Effector memory CD8-positive, alpha-beta T cell (primary cell): ENCODE data around the gene PHACTR3.

ENCODE experiments used
- ATAC-seq: fragments of 150-1000 bp; cut with Tn5 transposase; replicated peaks from 2 replicates; pipeline ENCODE4 v1.10.0; 2021; ENCODE audit warnings: mild to moderate bottlenecking, moderate library complexity
- DNase-seq, 3 experiments: peaks; one replicate each; pipeline ENCODE4 v3.0.0; 2021
- H3K27ac Mint-ChIP-seq, 2 donors: one replicate each; pipeline ENCODE4 v1.8.0; 2022; ENCODE audit warnings: mild to moderate bottlenecking in 2 of 2, mixed read lengths in 2 of 2, moderate library complexity in 2 of 2
- H3K27me3 Mint-ChIP-seq, 2 donors: one replicate each; pipeline ENCODE4 v1.8.0; 2022; ENCODE audit warnings: mixed read lengths in 2 of 2
- H3K36me3 Mint-ChIP-seq: one replicate; pipeline ENCODE4 v1.8.0; 2022; ENCODE audit warnings: mild to moderate bottlenecking, moderate library complexity, mixed read lengths; ENCODE audit not compliant: insufficient read depth
- H3K4me1 Mint-ChIP-seq, 2 donors: one replicate each; pipeline ENCODE4 v1.8.0; 2022; ENCODE audit warnings: low read depth in 2 of 2, mixed read lengths in 2 of 2
- H3K4me3 Mint-ChIP-seq, 2 donors: one replicate each; pipeline ENCODE4 v1.8.0; 2022; ENCODE audit warnings: mild to moderate bottlenecking in 2 of 2, mixed read lengths in 2 of 2, moderate library complexity in 2 of 2
- H3K9me3 Mint-ChIP-seq, 2 donors: one replicate each; pipeline ENCODE4 v1.8.0; 2022; ENCODE audit warnings: mixed read lengths in 2 of 2

Gene PHACTR3

DNA sequence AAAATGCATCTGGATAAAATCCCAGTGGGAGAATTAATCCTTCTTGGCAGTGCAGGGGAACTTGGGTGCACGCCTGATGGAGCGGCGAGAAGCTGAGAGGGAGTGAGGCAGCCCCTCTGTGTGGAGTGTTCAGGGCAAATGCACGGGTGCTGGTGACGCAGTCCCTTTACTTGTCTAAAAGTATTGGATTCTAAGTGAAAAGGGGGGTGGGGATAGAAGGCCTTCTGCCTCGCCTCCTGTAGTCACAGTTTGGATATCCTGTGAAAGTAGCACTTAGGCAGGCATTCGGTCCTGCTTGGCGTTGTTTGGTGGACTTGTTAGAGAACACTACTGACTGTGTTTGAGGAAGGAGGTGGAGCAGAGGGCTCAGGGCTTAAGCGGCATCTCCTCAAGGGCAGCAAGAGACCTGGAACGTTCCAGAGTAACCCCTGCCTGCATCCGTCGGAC is 39.3 kb downstream of the PHACTR3 start:
- Mint-ChIP-seq H3K9me3 (peaks cover 0 to 12% of the 10 kb centered on the region in 2 donors), H3K36me3 (no peaks in the 10 kb centered on the region), H3K4me1 (no peaks in the 10 kb centered on the region), H3K4me3 (no peak overlapping the region), H3K27ac (no peak overlapping the region), H3K27me3 (peaks cover 27 to 40% of the 10 kb centered on the region in 2 donors)
- DNase-seq (no peak), ATAC-seq (no peak)

- H3K9me3 Mint-ChIP-seq, result peaks cover 0 to 8% of the 10 kb centered on the region in 2 donors
- no peak overlapping the region for H3K27ac Mint-ChIP-seq
- H3K4me1 Mint-ChIP-seq, result no peaks in the 10 kb centered on the region
- H3K4me3 Mint-ChIP-seq, result no peak overlapping the region
- ATAC-seq (no peak), DNase-seq (no peak)
- no peaks in the 10 kb centered on the region for H3K36me3 Mint-ChIP-seq
- H3K27me3 Mint-ChIP-seq, result peaks cover 19 to 34% of the 10 kb centered on the region in 2 donors
These were observed 40.1 kb downstream of the PHACTR3 start for GRCh38 chr20:59644371-59644939.

GRCh38 chr20:59645271-59645670 is 40.9 kb downstream of the PHACTR3 start:
- Mint-ChIP-seq H3K27ac (no peak overlapping the region), H3K9me3 (peaks cover 0 to 8% of the 10 kb centered on the region in 2 donors), H3K36me3 (no peaks in the 10 kb centered on the region), H3K4me3 (no peak overlapping the region), H3K4me1 (no peaks in the 10 kb centered on the region), H3K27me3 (peaks cover 11 to 30% of the 10 kb centered on the region in 2 donors)
- no peak for ATAC-seq
- no peak for DNase-seq

DNA sequence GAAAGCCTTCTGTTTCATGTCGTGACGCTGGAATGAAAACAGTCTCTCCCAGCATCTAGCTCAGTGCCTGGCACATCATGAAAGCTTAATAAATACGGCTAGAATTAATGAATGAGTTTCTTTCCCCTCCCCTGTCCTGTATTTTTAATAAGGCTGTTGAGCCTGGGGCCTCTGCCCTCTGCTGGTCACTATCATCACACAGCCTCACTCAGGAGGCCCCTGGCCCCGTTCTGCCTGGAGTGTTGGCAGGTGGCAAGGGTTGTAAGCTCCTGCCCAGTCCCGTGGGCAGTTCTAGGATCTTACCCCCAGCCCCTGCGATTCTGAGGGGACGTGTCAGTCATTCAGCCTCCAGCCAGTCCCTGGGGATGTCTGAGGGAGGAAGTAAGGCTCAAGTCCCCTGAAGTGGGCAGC is 41.4 kb downstream of the PHACTR3 start:
- H3K36me3 Mint-ChIP-seq, result no peaks in the 10 kb centered on the region

GRCh38 chr20:59646487-59646886 is 42.1 kb downstream of the PHACTR3 start:
- Mint-ChIP-seq H3K36me3 (no peaks in the 10 kb centered on the region), H3K4me3 (no peak overlapping the region), H3K4me1 (no peaks in the 10 kb centered on the region), H3K9me3 (peaks cover 0 to 8% of the 10 kb centered on the region in 2 donors), H3K27ac (no peak overlapping the region), H3K27me3 (peaks cover 11 to 39% of the 10 kb centered on the region in 2 donors)
- DNase-seq, result no peak
- no peak for ATAC-seq

More for the DNA sequence above, 41.4 kb downstream of the PHACTR3 start:
- Mint-ChIP-seq H3K9me3 (peaks cover 0 to 8% of the 10 kb centered on the region in 2 donors), H3K4me3 (no peak overlapping the region), H3K27me3 (peaks cover 11 to 35% of the 10 kb centered on the region in 2 donors), H3K27ac (no peak overlapping the region), H3K4me1 (no peaks in the 10 kb centered on the region)
- DNase-seq (no peak), ATAC-seq (no peak)

DNA sequence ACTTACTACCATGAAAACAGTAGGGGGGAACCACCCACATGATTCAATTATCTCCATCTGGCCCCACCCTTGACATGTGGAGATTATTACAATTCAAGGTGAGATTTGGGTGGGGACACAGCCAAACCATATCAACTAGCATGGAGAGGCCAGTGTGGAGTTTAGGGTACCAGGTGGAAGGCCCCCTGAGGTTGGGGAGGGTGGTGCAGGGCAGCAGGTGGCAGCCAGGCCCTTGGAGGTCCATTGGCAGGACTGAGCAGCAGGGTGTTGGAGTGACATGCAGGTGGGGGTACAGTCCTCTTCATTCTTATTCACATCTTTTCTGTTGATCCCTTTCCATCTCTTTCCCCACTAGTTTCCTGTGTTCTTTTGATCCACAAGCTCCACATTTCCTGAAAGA is 42.9 kb downstream of the PHACTR3 start:
- no peak for ATAC-seq
- H3K36me3 Mint-ChIP-seq, result no peaks in the 10 kb centered on the region
- peaks cover 11 to 39% of the 10 kb centered on the region in 2 donors for H3K27me3 Mint-ChIP-seq
- no peak for DNase-seq
- H3K9me3 Mint-ChIP-seq, result peaks cover 0 to 8% of the 10 kb centered on the region in 2 donors
- H3K4me3 Mint-ChIP-seq, result no peak overlapping the region
- no peak overlapping the region for H3K27ac Mint-ChIP-seq
- H3K4me1 Mint-ChIP-seq, result no peaks in the 10 kb centered on the region

DNA sequence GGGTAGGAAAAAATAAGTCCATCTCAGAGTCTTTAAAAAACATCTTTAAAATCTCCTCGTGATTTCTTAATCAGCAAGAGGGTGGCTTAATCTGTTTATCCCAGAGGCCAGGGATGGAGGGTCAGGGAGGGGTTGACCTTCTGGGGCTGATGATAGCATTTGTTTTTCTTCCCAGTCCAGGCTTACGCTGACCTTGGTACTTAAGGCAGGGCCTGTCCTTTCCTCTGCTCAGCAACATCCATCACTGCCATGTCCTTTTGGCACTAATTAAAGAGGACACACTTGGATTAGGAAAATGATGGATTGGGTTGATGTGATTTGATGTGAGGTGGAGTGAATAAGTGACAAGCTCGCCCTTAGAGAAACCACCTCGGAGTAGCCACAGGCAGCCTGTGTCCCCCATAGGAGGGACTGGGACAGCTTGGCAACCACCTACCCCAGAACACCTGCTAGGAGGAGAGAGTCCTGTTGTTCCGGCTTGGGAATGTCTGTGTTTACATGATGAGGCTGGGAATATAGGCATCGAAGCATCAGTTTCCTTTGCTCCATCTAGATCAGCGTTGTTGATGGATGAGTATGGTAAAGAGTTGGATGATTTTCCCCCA is 44.2 kb downstream of the PHACTR3 start:
- Mint-ChIP-seq H3K27me3 (peaks cover 11 to 39% of the 10 kb centered on the region in 2 donors), H3K4me3 (no peak overlapping the region), H3K27ac (no peak overlapping the region), H3K36me3 (no peaks in the 10 kb centered on the region), H3K9me3 (peaks cover 0 to 8% of the 10 kb centered on the region in 2 donors), H3K4me1 (no peaks in the 10 kb centered on the region)
- no peak for DNase-seq
- ATAC-seq, result no peak

DNA sequence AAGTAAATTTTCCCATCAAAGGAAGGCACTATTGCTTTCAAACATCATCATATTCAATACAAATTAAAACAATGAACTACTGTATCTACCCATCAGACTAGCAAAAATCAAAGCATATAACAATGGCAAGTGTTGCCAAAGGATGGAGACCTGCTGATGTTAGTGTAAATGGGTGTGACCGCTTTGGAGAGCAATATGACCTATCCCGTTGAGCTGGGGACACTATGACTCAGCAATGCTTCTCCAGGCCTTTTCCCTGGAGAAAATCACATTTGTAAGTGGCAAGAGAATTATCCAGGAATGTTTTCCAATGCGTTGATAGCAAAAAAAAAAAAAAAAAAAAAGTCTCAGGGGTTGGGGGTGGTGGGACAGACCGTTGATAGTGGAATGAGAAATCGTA is 46.1 kb downstream of the PHACTR3 start:
- Mint-ChIP-seq H3K4me1 (no peaks in the 10 kb centered on the region), H3K27ac (no peak overlapping the region), H3K27me3 (peaks cover 11 to 39% of the 10 kb centered on the region in 2 donors)

GRCh38 chr20:59652381-59652780 is 48.0 kb downstream of the PHACTR3 start:
- no peak for ATAC-seq
- Mint-ChIP-seq H3K4me3 (no peak overlapping the region), H3K27ac (no peak overlapping the region), H3K9me3 (no peaks in the 10 kb centered on the region), H3K27me3 (peaks cover 4 to 26% of the 10 kb centered on the region in 2 donors), H3K36me3 (no peaks in the 10 kb centered on the region), H3K4me1 (no peaks in the 10 kb centered on the region)
- no peak for DNase-seq

More for the DNA sequence above, 46.1 kb downstream of the PHACTR3 start:
- H3K4me3 Mint-ChIP-seq, result no peak overlapping the region
- H3K9me3 Mint-ChIP-seq, result peaks cover 0 to 8% of the 10 kb centered on the region in 2 donors
- ATAC-seq (no peak), DNase-seq (no peak)
- no peaks in the 10 kb centered on the region for H3K36me3 Mint-ChIP-seq

DNA sequence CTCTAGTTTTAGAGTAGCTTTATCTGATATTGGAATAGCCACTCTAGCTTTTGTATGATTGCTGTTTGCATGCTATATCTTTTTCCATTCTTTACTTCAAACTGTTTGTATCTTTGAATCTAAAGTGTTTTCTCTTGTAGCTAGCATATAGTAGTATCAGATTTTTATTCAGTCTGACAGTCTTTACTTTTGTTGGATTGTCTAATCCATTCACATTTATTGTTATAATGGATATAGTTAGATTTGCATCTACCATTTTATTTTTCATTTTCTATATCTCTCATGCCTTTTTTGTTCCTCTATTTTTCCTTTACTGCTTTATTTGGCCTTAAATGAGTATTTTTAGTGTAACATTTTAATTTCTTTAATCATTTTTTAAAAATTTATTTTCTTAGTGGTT is 52.1 kb downstream of the PHACTR3 start:
- Mint-ChIP-seq H3K27ac (no peak overlapping the region), H3K36me3 (no peaks in the 10 kb centered on the region), H3K9me3 (peaks cover 3 to 16% of the 10 kb centered on the region in 2 donors), H3K4me1 (no peaks in the 10 kb centered on the region), H3K27me3 (peaks cover 10 to 12% of the 10 kb centered on the region in 2 donors), H3K4me3 (no peak overlapping the region)
- DNase-seq (no peak), ATAC-seq (no peak)

DNA sequence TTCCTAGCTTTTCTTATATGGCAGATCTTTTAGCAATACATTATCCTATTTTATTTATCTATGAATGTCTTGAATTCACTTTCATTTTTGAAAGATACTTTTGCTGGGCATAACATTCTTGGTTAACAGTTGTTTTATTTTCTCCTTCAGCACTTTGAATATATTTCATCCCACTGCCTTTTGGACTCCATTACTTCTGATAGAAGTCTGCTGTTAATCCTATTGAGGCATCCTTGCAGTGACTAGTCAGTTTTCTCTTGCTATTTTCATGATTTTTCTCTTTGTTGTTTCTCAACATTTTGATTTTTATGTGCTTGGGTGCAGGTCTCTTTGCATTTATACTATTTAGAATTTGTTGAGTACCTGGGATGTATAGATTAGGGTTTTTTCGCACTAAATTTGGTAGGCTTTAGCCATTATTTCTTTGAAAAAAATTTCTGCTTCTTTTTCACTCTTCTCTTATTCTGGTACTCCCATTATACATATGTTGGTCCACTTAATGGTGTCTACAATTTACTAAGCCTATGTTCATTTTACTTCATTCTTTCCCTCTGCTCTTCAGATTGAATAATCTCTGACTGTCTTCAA is 53.2 kb downstream of the PHACTR3 start:
- ATAC-seq, result no peak
- no peaks in the 10 kb centered on the region for H3K4me1 Mint-ChIP-seq
- DNase-seq, result no peak
- H3K4me3 Mint-ChIP-seq, result no peak overlapping the region
- H3K27me3 Mint-ChIP-seq, result peaks cover 18 to 23% of the 10 kb centered on the region in 2 donors
- H3K27ac Mint-ChIP-seq, result no peak overlapping the region
- no peaks in the 10 kb centered on the region for H3K36me3 Mint-ChIP-seq
- H3K9me3 Mint-ChIP-seq, result peaks cover 3 to 16% of the 10 kb centered on the region in 2 donors

DNA sequence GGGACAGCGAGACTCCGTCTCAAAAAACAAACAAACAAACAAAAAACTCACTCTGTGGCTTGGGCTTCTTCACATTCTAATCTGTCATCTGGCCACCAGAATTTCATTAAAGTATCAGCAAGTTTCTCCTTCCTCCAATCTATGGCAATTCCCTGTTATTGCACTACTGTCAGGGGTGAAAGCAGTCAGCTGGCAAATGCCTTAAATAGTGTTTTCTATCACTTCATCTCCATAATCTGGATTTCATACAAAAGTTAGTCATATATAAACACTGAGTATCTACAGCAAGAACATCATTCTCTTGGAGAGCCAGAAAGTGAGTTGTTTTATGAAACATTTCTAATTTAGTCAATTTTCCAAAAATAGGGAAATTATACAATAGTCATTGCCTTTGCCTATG is 56.1 kb downstream of the PHACTR3 start:
- no peak for DNase-seq
- ATAC-seq, result no peak
- Mint-ChIP-seq H3K27ac (no peak overlapping the region), H3K27me3 (peaks cover 32 to 45% of the 10 kb centered on the region in 2 donors), H3K4me1 (no peaks in the 10 kb centered on the region), H3K36me3 (no peaks in the 10 kb centered on the region), H3K9me3 (peaks cover 3 to 16% of the 10 kb centered on the region in 2 donors), H3K4me3 (no peak overlapping the region)

DNA sequence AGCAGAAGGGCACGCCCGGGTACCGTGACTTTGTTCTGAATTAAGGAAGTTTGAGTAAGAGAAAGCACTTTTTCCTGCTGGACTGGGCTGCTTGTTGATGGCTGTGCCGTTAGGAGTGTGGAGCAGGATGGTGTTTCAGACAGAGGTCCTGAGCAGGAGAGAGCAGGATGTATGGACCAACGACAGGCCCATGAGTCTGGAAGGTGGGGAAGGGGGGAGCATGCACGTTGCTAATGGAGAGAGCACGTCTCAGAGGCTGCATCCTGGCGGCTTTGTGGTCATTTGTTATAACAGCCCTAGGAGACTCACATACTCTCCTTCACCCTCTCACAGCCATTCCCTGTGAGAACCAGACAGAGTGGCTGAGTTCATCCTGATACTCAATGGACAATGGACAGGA is 56.8 kb downstream of the PHACTR3 start:
- no peak for ATAC-seq
- Mint-ChIP-seq H3K36me3 (no peaks in the 10 kb centered on the region), H3K27me3 (peaks cover 35 to 52% of the 10 kb centered on the region in 2 donors), H3K4me1 (no peaks in the 10 kb centered on the region), H3K27ac (no peak overlapping the region), H3K4me3 (no peak overlapping the region), H3K9me3 (peaks cover 3 to 16% of the 10 kb centered on the region in 2 donors)
- no peak for DNase-seq

GRCh38 chr20:59661621-59662020 is 57.3 kb downstream of the PHACTR3 start:
- H3K27me3 Mint-ChIP-seq, result peaks cover 35 to 52% of the 10 kb centered on the region in 2 donors
- H3K36me3 Mint-ChIP-seq, result no peaks in the 10 kb centered on the region
- H3K9me3 Mint-ChIP-seq, result peaks cover 3 to 16% of the 10 kb centered on the region in 2 donors
- ATAC-seq (no peak), DNase-seq (no peak)
- no peak overlapping the region for H3K27ac Mint-ChIP-seq
- no peaks in the 10 kb centered on the region for H3K4me1 Mint-ChIP-seq
- no peak overlapping the region for H3K4me3 Mint-ChIP-seq
